IPS DF 4.7 (cell line): ENCODE measurements around the gene ZNF892.
"Not testable (repeated sequence)": the region's sequence is repeated elsewhere in the genome, so short reads cannot be mapped to it uniquely, and the experiment has no call there.

Experiments used
- DNase-seq: peaks from one replicate; pipeline ENCODE4 v3.0.0-alpha.2; 2013; ENCODE audit warnings: low spot score; ENCODE audit errors: extremely low read depth

ZNF892 gene

DNA sequence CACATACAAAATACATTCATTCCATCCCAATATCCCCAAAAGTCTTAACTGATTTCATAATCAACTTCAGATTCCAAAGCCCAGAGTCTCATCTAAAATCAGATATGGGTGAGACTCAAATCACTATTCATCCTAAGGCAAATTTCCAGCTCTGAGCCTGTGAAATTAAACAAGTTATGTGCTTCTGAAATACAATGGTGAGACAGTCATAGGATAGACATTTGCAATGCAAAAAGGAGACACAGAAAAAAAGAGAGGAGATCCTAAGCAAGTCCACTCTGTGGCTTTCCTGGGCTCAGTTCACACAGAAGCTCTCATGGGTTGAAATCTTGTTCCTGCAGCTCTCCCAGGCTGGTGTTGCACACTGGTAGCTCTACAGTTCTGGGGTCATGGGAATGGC lies 18.3 kb downstream of the ZNF892 start:
- no peak for DNase-seq

GRCh38 chr2:95231723-95232122 lies 24.4 kb downstream of the ZNF892 start:
- DNase-seq, result peak; percentile 56

DNA sequence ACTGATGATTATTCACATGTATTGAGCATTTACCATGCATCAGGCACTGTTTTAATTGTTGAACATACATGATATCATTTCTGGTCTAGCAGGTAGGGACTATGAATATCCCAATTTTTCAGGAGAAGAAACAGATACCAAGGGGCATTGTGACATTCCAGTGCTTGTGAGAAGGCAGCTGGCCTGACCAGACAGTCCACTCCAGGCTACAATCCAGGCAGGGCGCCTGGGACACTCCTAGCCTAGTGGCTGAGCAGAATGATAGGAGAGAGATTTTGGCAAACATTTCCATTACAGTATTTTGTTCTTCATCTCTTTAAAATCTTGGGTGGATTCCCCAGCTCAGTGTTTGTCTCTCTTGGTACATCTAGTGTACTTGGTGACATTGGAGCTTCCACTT lies 24.9 kb downstream of the ZNF892 start:
- DNase-seq, result no peak

GRCh38 chr2:95234286-95234785 lies 27.0 kb downstream of the ZNF892 start:
- DNase-seq, result no peak

DNA sequence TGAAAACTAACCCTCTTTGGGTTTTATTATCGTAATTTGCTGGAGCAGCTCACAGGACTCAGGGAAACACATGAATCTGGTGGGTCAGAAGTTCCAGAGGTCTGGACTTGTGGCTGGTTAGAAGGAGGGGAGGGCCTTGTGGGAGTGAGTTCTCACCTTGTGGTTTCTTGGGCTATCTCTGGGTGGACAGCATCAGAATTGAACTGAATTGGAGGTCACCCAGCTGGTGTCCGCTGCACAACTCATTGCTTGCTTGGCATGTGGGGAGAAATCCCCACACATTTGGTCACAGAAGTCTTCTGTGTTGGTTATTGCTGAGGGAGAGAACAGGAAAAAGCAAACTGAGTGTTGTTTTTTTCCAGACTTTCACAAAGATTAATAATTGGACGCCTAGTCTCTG lies 27.5 kb downstream of the ZNF892 start:
- DNase-seq, result no peak

DNA sequence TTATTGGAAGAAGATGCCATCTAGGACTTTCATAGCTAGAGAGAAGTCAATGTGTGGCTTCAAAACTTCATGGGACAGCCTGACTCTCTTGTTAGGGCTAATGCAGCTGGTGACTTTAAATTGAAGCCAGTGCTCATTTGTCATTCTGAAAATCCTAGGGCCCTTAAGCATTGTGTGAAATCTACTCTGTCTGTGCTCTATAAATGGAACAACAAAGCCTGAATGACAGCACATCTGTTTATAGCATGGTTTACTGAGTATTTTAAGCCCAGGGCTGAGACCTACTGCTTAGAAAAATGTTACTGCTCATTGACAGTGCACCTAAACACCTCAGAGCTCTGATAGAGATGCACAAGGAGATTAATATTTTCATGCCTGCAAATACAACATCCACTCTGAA lies 30.8 kb downstream of the ZNF892 start:
- no peak for DNase-seq

- DNase-seq, result no peak
Measured at GRCh38 chr2:95240091-95240490, 32.8 kb downstream of the ZNF892 start.

- no peak for DNase-seq
Measured at GRCh38 chr2:95240556-95240955, 33.2 kb downstream of the ZNF892 start.

DNA sequence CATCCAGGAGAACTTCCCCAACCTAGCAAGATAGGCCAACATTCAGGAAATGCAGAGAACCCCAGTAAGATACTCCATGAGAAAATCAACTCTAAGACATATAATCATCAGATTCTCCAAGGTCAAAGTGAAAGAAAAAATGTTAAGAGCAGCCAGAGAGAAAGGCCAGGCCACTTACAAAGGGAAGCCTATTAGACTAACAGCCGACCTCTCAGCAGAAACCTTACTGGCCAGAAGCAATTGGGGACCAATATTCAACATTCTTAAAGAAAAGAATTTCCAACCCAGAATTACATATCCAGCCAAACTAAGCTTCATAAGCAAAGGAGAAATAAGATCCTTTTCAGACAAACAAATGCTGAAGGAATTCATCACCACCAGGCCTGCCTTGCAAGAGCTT lies 34.8 kb downstream of the ZNF892 start:
- DNase-seq, result not testable (repeated sequence)
